Thyroid gland (tissue), 4 donors: ENCODE results near the gene SLC25A29. TPM values are rescaled to one million over a fixed set of nuclear protein-coding genes. Genes with fewer than 3 reads are reported as not detected.

Experiments used
- DNase-seq, 2 donors: peaks; one replicate each; pipeline ENCODE4 v3.0.0-alpha.2; 2019
- H3K27ac ChIP-seq, 3 donors: fragments of 200-600 bp; sonication (generic); 1 replicate in 2 of 3; 2 replicates in 1 of 3; pipeline ENCODE4 v1.5.1; 2016 to 2019; ENCODE audit warnings: mild to moderate bottlenecking in 1 of 3, moderate library complexity in 1 of 3
- H3K27me3 ChIP-seq: fragments of 200-600 bp; sonication (generic); one replicate; pipeline ENCODE4 v1.5.1; 2019
- H3K36me3 ChIP-seq, 2 donors: fragments of 200-600 bp; sonication (generic); one replicate each; pipeline ENCODE4 v1.5.1; 2016 to 2019
- H3K4me1 ChIP-seq, 2 donors: fragments of 200-600 bp; sonication (generic); one replicate each; pipeline ENCODE4 v1.5.1; 2017 to 2019
- H3K4me3 ChIP-seq, 3 donors: fragments of 200-600 bp; sonication (generic); replicated peaks in 1 of 3; 1 replicate in 2 of 3; 2 replicates in 1 of 3; pipeline ENCODE4 v1.5.1; 2016; ENCODE audit warnings: mild to moderate bottlenecking in 1 of 3
- H3K9me3 ChIP-seq: fragments of 200-600 bp; sonication (generic); one replicate; pipeline ENCODE4 v1.5.1; 2017
- CTCF ChIP-seq, 6 experiments: fragments of 200-600 bp in 3 of 6; fragments of 450-650 bp in 3 of 6; sonication (generic) in 3 of 6; IDR thresholded peaks; one replicate each; pipeline ENCODE4 v1.5.1; 2016 to 2019; ENCODE audit warnings: antibody characterized with exemption in 6 of 6, mild to moderate bottlenecking in 2 of 6, inconsistent platforms in 1 of 6, moderate library complexity in 1 of 6
- POLR2A ChIP-seq, 2 donors: fragments of 450-650 bp; IDR thresholded peaks; one replicate each; pipeline ENCODE4 v1.6.1; 2017; ENCODE audit warnings: antibody characterized with exemption in 2 of 2, mild to moderate bottlenecking in 2 of 2, moderate library complexity in 1 of 2
- whole genome bisulfite sequencing, 2 donors: methylation state at CpG; one replicate each; pipeline ENCODE4 v1.1.5; 2017; 5-methylcytosine and 5-hydroxymethylcytosine counted together
- intact Hi-C: fragments of 100-400 bp; cut with DNase I; formaldehyde crosslinking; loops from one replicate; pipeline ENCODE4 v1.15.1; 2023
- total RNA-seq, 4 donors: library from RNA; depleted of rRNA; stranded (reverse); fragments of >200 nt; gene quantifications; one replicate each; pipeline ENCODE4 v1.2.3, GENCODE V29; 2016

The SLC25A29 gene
- total RNA-seq, 4 donors from 2014 or later: 354 to 606 (median 433) TPM

- no peaks in the 10 kb centered on the region for H3K9me3 ChIP-seq
- peaks cover 3 to 10% of the 10 kb centered on the region in 2 donors for H3K4me1 ChIP-seq
- no peaks in the 10 kb centered on the region for H3K36me3 ChIP-seq
- TF ChIP-seq POLR2A (IDR thresholded peaks at IDR 0.05): no peak
- TF ChIP-seq CTCF (IDR thresholded peaks at IDR 0.05): no peak
- no peak overlapping the region for H3K4me3 ChIP-seq
- H3K27ac ChIP-seq: no peak overlapping the region
- no peaks in the 10 kb centered on the region for H3K27me3 ChIP-seq
- no peak for DNase-seq
- WGBS, 2 donors: 87 to 92% methylated on average over 3 to 10 of the region's 15 CpGs
- intact Hi-C loops: no loop called here
These were observed 16.1 kb upstream of the SLC25A29 start for GRCh38 chr14:100322138-100322957.

DNA sequence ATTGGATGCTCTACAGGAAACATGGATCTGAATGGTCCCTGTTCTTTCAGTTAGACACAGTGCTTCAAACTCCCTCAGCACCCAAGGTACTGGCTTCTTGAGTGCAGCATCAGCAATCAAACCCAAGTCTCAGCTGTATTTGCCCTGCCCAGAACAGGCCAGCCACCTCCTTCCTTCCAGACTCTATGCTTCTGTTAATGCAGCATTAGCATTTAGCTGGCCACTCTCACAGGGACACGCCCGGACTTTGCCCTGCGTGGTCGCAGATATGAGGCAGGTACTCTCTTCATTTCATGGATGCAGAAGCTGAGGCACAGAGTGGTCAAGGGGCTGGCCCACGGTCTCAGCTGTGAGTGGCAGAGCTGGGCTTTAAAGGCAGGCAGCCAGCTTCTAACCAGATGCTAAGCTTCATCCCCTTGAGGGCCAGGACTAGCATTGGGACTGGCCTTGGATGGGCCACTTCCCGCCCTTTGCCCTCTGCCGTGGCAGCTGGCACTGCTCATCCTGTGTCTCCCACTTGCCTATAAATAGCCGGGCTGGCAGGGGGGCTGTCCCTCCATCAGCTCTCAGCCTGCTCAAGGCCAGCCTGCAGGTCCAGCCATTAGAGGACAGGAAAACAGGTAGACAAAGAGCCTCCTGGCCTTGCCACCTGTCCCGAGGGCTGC is 15.4 kb upstream of the SLC25A29 start:
- 91 to 92% methylated on average over 6 to 8 of the region's 9 CpGs for WGBS, 2 donors
- no peak for TF ChIP-seq POLR2A (IDR thresholded peaks at IDR 0.05)
- no peak for TF ChIP-seq CTCF (IDR thresholded peaks at IDR 0.05)

GRCh38 chr14:100320157-100320856 is 14.1 kb upstream of the SLC25A29 start:
- no peak overlapping the region for H3K27ac ChIP-seq
- H3K4me3 ChIP-seq: no peak overlapping the region
- no peaks in the 10 kb centered on the region for H3K27me3 ChIP-seq
- TF ChIP-seq POLR2A (IDR thresholded peaks at IDR 0.05) (no peak), CTCF (IDR thresholded peaks at IDR 0.05) (no peak)
- peaks cover 3 to 10% of the 10 kb centered on the region in 2 donors for H3K4me1 ChIP-seq
- H3K9me3 ChIP-seq: no peaks in the 10 kb centered on the region
- intact Hi-C loops: no loop called here
- 89 to 90% methylated on average over 12 of the region's 12 CpGs for WGBS, 2 donors
- H3K36me3 ChIP-seq: no peaks in the 10 kb centered on the region
- DNase-seq: no peak

More for the DNA sequence above, 15.4 kb upstream of the SLC25A29 start:
- H3K36me3 ChIP-seq: no peaks in the 10 kb centered on the region
- no peaks in the 10 kb centered on the region for H3K27me3 ChIP-seq
- no peaks in the 10 kb centered on the region for H3K9me3 ChIP-seq
- no peak overlapping the region for H3K4me3 ChIP-seq
- no peak overlapping the region for H3K27ac ChIP-seq
- no peak for DNase-seq
- H3K4me1 ChIP-seq: peaks cover 3 to 10% of the 10 kb centered on the region in 2 donors
- intact Hi-C loops: no loop called here

DNA sequence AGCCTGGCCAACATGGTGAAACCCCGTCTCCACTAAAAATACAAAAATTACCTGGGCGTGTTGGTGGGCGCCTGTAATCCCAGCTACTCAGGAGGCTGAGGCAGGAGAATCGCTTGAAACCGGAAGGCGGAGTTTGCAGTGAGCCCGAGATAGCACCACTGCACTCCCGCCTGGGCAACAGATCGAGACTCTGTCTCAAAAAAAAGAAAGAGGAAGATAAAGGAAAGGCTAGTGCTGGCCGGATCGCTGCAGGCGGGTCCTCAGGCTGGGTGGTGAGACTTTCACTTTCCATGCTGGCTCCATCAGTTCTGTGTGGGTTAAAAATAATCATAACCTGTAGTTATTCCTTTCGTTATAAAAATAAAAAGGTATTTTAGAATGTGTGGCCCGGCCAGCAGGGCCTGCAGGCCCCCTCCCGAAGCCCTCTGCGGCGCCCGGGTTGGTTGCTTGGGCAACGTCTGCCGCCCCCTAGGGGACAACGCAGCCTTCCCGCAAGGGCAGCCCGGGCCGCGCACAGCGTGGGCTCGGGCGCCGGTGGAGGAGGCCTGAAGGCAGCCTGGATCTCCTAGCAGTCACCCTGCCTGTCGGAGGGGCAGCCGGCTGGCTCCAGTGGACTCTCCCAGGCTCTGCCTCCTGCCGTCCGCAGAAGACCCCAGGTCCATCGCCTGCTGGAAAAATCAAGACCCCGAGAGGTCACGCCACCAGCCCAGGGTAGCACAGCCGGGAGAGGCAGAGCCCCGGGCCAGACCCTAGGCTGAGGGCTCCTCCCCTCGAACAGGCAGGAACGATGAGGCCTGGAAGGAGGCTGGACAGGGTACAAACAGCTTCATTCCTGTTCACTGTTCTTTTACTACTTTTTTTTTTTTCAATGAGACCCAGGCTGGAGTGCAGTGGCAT is 11.9 kb upstream of the SLC25A29 start:
- Histone ChIP-seq H3K27me3 (no peaks in the 10 kb centered on the region), H3K9me3 (no peaks in the 10 kb centered on the region), H3K4me1 (peaks cover 9 to 18% of the 10 kb centered on the region in 2 donors), H3K4me3 (peak overlapping the region in 1 of 3 donors; percentile 14), H3K27ac (peak overlapping the region in 2 of 3 donors; percentile 41 to 60), H3K36me3 (no peaks in the 10 kb centered on the region)
- 34 to 42% methylated on average over 26 to 36 of the region's 40 CpGs for WGBS, 2 donors
- no peak for TF ChIP-seq POLR2A (IDR thresholded peaks at IDR 0.05)
- TF ChIP-seq CTCF (IDR thresholded peaks at IDR 0.05): peak; percentile 58 to 89 (median 82)
- peak; percentile 69 to 76 for DNase-seq
- intact Hi-C loops: loop anchor here (10.0 kb wide), 1 partner anchor 57 kb away; the partner anchor contains the start of gene WDR25
